ENCODE data around the gene RASD2.

The RASD2 gene

DNA sequence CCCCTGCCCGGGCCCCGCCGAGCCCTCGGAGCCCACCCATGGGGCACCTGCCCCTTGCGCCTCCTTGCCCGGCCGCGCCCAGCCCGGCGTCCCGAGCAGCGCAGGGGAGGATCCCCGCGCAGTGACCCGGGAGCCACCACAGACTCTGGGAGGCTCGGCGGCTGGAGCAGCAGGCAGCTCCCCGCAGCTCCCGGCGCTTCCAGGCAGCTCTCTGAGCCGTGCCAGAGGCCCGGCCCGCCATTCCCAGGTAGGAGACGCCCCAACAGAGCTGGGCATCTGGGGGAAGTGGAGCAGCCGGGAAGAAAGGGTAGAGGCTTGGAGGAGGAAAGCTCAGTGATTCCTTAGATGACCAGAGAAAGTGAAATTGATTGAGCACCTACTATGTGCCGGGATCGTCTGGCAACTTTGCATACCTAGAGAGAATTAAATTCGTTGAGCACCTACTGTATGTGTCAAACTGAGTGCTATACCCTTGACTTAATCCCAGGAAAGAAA, 670 bp downstream of the RASD2 start:
- Histone ChIP-seq H3K4me1 (ENCODE audit: insufficient read depth, low read length) (peaks cover 12% of the 10 kb centered on the region; the same call in 1 of the 2 replicates), H3K9ac (ENCODE audit: low read depth, low read length) (peak overlapping the region; percentile 53; the same call in 1 of the 2 replicates)

DNA sequence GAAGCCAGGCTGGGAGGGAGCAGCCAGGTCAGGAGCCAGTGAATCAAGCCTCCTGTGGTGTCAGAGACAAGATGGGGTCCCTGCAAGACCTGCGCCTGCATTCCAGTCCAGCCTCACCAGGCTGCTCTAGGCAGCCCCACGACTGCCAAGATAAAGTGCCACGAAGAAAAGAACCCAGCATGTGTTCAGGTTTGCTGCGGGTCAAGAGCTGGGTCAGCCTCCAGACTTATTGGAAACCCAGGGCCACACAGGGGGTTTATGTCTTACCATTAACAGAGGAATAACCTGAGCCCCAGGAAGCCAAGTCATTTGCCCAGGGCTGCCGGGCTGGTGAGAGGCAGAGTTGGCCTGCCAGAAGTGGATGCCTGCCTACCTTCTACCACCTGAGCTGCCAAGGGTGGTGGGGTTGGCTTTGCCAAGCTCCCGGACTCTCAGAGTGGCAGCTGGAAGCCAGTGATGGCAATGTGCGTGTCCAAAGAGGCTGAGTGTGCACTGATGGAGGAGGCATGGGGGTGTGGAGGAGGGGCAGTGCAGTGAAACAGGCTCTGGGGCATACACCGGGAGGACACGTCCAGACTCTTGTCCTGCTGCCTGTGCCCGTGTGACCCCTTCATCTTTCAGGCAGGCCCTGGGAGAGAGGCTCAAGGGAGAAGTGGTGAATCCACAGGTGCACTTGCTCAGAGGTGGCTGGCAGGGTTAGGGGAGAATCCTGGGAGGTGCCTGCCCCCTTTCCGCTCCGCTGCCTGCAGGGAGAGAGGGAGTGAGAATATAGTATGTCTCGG, 1.7 kb downstream of the RASD2 start:
- Histone ChIP-seq H3K9ac (ENCODE audit: low read depth, low read length) (peak overlapping the region; percentile 53; the same call in 1 of the 2 replicates), H3K9me3 (ENCODE audit: control insufficient read depth, insufficient read depth, low read length) (no peaks in the 10 kb centered on the region), H3K4me1 (ENCODE audit: insufficient read depth, low read length) (peaks cover 12% of the 10 kb centered on the region; the same call in 1 of the 2 replicates), H3K36me3 (ENCODE audit: insufficient read depth, low read length) (no peaks in the 10 kb centered on the region)

More for the DNA sequence above, 670 bp downstream of the RASD2 start:
- no peaks in the 10 kb centered on the region for H3K36me3 ChIP-seq (ENCODE audit: insufficient read depth, low read length)
- no peaks in the 10 kb centered on the region for H3K9me3 ChIP-seq (ENCODE audit: control insufficient read depth, insufficient read depth, low read length)

DNA sequence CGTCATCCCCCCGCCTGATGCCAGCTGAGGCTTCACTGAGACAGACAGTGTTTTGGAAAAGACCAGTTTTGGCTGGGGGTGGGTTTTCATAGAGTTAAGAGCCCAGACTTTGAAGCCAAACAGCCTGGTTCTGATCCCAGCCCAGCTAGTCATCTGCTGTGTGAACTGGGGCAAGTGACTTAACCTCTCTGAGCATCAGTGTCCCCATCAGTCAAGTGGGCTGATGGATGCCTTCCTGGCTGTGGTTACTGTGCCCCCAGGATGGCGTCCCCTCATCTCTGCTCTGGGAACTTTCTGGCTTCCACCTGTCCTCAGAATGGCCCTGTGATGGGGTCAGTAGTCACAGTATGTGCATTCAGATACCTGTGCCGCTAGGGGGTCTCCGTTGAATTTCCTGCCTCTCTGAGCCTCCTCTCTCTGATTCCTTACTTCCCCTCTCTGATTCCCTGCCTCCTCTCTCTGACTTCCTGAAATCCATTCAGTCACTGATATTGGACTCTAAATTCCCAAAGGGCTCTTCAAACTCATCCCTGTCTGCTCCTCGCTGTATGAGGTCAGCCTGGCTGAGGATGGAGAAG, 2.4 kb downstream of the RASD2 start:
- no peak overlapping the region for H3K9ac ChIP-seq (ENCODE audit: low read depth, low read length)
- H3K36me3 ChIP-seq (ENCODE audit: insufficient read depth, low read length): no peaks in the 10 kb centered on the region
- no peaks in the 10 kb centered on the region for H3K9me3 ChIP-seq (ENCODE audit: control insufficient read depth, insufficient read depth, low read length)
- H3K4me1 ChIP-seq (ENCODE audit: insufficient read depth, low read length): peaks cover 14% of the 10 kb centered on the region; the same call in 1 of the 2 replicates

DNA sequence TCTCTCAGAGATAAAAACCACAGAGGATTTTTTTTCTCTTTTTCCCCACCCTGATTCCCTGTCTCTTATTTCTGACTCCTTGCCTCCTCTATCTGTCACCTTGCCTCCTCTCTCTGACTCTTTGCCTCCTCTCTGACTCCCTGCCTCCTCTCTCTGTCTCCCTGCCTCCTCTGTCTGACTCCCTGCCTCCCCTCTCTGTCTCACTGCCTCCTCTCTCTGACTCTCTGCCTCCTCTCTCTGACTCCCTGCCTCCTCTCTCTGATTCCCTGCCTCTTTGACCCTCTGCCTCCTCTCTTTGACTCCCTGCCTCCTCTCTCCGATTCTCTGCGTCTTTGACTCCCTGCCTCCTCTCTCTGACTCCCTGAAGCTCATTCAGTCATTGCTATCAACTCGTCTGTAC, 3.1 kb downstream of the RASD2 start:
- peaks cover 20% of the 10 kb centered on the region for H3K4me1 ChIP-seq (ENCODE audit: insufficient read depth, low read length)
- no peaks in the 10 kb centered on the region for H3K36me3 ChIP-seq (ENCODE audit: insufficient read depth, low read length)
- H3K9me3 ChIP-seq (ENCODE audit: control insufficient read depth, insufficient read depth, low read length): no peaks in the 10 kb centered on the region
- H3K9ac ChIP-seq (ENCODE audit: low read depth, low read length): no peak overlapping the region

DNA sequence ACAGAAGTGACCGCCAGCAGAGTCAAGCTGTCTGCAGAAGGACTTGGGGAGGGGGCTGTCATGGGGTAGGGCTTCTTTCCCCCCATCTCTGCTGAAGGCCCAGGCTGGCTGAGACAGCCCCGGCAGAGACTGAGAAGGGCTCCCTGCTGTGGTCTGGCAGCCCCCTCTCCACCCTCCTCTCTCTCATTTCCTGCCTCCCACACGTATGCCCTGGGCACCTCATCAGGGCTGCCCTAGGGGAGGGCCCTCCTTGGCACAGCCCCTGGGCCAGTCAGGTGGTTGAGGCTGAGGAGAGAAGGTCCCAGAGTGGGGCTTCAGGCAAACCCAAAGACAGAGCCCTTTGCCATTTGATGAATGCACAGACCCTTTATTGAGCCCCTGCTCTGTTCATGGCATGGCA, 3.6 kb downstream of the RASD2 start:
- H3K36me3 ChIP-seq (ENCODE audit: insufficient read depth, low read length): no peaks in the 10 kb centered on the region
- H3K9ac ChIP-seq (ENCODE audit: low read depth, low read length): no peak overlapping the region
- H3K9me3 ChIP-seq (ENCODE audit: control insufficient read depth, insufficient read depth, low read length): no peaks in the 10 kb centered on the region
- peaks cover 25% of the 10 kb centered on the region for H3K4me1 ChIP-seq (ENCODE audit: insufficient read depth, low read length)

DNA sequence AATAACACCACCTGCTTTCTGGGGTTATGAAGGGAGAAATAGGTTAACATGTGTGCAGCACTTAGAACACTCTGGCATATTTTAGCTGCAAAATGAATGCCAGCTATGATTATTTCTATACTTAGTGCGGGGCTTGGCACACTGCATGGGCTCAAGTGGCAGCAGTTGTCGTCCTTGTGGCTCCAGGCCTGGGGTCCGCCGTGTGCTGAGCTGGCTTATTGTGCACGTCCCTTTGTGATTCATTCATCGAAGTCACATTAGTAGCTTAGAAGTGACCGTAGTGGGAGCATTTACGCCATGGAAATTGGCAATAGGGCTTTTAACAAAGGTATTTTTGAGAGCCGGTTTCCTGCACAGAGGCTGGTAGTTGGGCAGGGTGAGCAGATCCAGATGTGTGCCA, 4.2 kb downstream of the RASD2 start:
- Histone ChIP-seq H3K4me1 (ENCODE audit: insufficient read depth, low read length) (peaks cover 27% of the 10 kb centered on the region), H3K36me3 (ENCODE audit: insufficient read depth, low read length) (no peaks in the 10 kb centered on the region), H3K9ac (ENCODE audit: low read depth, low read length) (no peak overlapping the region), H3K9me3 (ENCODE audit: control insufficient read depth, insufficient read depth, low read length) (no peaks in the 10 kb centered on the region)

DNA sequence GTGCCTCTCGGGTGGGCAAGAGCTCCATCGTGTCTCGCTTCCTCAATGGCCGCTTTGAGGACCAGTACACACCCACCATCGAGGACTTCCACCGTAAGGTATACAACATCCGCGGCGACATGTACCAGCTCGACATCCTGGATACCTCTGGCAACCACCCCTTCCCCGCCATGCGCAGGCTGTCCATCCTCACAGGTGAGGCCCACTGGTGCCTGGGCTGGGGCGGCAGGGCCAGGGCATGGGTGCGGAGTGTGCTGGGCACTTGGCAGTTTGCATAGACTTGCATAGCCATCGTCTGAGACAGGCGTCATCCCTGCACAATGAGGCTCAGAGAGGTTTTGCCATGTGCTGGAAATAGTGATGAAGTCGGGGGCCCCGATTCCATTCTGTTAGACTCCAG, 6.3 kb downstream of the RASD2 start:
- peaks cover 26% of the 10 kb centered on the region for H3K4me1 ChIP-seq (ENCODE audit: insufficient read depth, low read length)
- no peaks in the 10 kb centered on the region for H3K36me3 ChIP-seq (ENCODE audit: insufficient read depth, low read length)
- no peak overlapping the region for H3K9ac ChIP-seq (ENCODE audit: low read depth, low read length)
- no peaks in the 10 kb centered on the region for H3K9me3 ChIP-seq (ENCODE audit: control insufficient read depth, insufficient read depth, low read length)

DNA sequence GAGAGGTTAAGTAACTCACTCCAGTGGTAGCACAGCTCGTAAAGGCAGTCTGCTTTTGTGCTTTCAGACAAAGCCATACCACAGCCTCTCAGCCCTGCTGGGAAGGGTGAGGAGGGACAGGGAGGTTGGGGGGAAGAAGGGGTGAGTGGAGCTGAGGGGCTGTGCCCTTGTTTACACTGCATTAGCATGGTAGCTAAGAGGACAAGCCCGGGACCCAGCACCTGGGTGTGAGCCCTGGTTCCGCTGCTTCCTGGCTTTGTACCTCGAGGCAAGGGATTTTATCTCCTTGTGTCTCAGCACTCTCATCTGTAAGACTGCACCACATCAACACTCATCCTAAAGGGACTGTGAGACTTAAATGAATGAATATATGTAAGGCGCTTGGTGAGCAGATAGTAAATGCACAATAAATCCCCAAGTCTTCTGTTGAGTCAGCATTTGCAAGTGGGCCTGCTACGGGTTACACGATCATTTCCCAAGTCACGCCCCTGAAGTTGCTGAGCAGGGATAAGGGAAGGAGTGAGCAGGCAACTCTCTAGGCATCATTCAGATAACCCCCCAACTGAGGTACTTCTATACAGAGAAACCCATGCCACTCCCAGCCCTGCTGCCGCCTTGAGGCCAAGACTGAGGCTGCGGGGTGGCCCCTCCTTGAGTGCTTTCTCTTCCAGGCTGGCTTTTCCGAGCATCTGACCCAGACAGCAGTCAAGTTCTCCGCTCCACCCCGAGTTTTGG, 7.5 kb downstream of the RASD2 start:
- no peak overlapping the region for H3K9ac ChIP-seq (ENCODE audit: low read depth, low read length)
- H3K9me3 ChIP-seq (ENCODE audit: control insufficient read depth, insufficient read depth, low read length): no peaks in the 10 kb centered on the region
- H3K36me3 ChIP-seq (ENCODE audit: insufficient read depth, low read length): no peaks in the 10 kb centered on the region
- H3K4me1 ChIP-seq (ENCODE audit: insufficient read depth, low read length): peaks cover 26% of the 10 kb centered on the region

DNA sequence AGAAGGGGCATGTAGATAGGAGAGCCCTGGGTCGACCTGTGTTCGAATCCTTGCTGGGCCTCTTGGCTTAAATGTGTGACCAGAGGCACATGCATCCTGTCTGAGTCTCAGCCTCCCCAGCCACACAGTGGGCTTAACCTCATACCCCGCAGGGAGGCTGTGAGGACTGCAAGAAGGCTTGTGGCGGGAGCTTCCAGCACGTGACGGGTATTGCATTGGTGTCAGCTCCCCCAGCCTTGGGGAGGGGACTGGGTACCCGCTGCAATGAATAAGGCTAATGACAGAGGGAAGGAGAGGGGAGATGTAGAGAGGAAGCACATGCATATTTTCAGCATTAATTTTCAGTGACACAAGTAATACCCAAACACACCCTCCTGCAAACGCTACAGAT, 8.1 kb downstream of the RASD2 start:
- H3K36me3 ChIP-seq (ENCODE audit: insufficient read depth, low read length): no peaks in the 10 kb centered on the region
- no peaks in the 10 kb centered on the region for H3K9me3 ChIP-seq (ENCODE audit: control insufficient read depth, insufficient read depth, low read length)
- no peak overlapping the region for H3K9ac ChIP-seq (ENCODE audit: low read depth, low read length)
- peaks cover 26% of the 10 kb centered on the region for H3K4me1 ChIP-seq (ENCODE audit: insufficient read depth, low read length)

DNA sequence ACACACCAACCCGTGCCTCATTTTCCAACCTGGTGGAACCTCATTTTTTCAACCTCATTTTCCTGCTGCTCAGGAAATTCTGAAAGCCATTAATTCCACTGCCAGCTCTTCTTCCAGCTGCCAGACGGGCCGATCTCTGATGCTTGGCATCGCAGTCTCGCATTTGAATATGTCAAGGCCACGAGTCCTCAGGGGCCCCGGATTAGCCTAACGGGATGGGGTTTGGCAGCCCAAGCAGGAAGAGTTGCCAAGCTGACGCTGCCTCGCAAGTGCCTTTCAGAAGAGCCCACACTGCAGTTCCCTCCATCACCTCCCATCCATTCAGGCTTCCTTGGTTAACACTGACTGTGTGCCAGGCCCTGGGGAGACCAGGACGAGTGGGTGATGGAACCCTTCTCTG, 8.7 kb downstream of the RASD2 start:
- H3K4me1 ChIP-seq (ENCODE audit: insufficient read depth, low read length): peaks cover 26% of the 10 kb centered on the region
- no peaks in the 10 kb centered on the region for H3K36me3 ChIP-seq (ENCODE audit: insufficient read depth, low read length)
- H3K9ac ChIP-seq (ENCODE audit: low read depth, low read length): no peak overlapping the region
- no peaks in the 10 kb centered on the region for H3K9me3 ChIP-seq (ENCODE audit: control insufficient read depth, insufficient read depth, low read length)

DNA sequence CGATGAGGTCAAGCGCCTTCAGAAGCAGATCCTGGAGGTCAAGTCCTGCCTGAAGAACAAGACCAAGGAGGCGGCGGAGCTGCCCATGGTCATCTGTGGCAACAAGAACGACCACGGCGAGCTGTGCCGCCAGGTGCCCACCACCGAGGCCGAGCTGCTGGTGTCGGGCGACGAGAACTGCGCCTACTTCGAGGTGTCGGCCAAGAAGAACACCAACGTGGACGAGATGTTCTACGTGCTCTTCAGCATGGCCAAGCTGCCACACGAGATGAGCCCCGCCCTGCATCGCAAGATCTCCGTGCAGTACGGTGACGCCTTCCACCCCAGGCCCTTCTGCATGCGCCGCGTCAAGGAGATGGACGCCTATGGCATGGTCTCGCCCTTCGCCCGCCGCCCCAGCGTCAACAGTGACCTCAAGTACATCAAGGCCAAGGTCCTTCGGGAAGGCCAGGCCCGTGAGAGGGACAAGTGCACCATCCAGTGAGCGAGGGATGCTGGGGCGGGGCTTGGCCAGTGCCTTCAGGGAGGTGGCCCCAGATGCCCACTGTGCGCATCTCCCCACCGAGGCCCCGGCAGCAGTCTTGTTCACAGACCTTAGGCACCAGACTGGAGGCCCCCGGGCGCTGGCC, 11.0 kb downstream of the RASD2 start:
- Histone ChIP-seq H3K36me3 (ENCODE audit: insufficient read depth, low read length) (no peaks in the 10 kb centered on the region), H3K4me1 (ENCODE audit: insufficient read depth, low read length) (peaks cover 32% of the 10 kb centered on the region), H3K9me3 (ENCODE audit: control insufficient read depth, insufficient read depth, low read length) (no peaks in the 10 kb centered on the region), H3K9ac (ENCODE audit: low read depth, low read length) (no peak overlapping the region)

DNA sequence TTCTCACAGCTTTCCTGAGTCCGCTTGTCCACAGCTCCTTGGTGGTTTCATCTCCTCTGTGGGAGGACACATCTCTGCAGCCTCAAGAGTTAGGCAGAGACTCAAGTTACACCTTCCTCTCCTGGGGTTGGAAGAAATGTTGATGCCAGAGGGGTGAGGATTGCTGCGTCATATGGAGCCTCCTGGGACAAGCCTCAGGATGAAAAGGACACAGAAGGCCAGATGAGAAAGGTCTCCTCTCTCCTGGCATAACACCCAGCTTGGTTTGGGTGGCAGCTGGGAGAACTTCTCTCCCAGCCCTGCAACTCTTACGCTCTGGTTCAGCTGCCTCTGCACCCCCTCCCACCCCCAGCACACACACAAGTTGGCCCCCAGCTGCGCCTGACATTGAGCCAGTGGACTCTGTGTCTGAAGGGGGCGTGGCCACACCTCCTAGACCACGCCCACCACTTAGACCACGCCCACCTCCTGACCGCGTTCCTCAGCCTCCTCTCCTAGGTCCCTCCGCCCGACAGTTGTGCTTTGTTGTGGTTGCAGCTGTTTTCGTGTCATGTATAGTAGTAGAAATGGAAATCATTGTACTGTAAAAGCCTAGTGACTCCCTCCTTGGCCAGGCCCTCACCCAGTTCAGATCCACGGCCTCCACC, 11.7 kb downstream of the RASD2 start:
- Histone ChIP-seq H3K4me1 (ENCODE audit: insufficient read depth, low read length) (peaks cover 32% of the 10 kb centered on the region), H3K9me3 (ENCODE audit: control insufficient read depth, insufficient read depth, low read length) (no peaks in the 10 kb centered on the region)

DNA sequence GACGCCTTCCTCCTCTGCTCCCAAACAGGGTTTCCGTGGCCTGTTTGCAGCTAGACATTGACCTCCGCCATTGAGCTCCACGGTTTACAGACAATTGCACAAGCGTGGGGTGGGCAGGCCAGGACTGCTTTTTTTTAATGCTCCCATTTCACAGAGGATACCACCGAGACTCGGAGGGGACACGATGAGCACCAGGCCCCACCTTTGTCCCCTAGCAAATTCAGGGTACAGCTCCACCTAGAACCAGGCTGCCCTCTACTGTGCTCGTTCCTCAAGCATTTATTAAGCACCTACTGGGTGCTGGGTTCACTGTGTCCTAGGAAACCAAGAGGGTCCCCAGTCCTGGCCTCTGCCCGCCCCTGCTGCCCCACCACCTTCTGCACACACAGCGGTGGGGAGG, 12.2 kb downstream of the RASD2 start:
- H3K4me1 ChIP-seq (ENCODE audit: insufficient read depth, low read length): peaks cover 31% of the 10 kb centered on the region
- H3K9me3 ChIP-seq (ENCODE audit: control insufficient read depth, insufficient read depth, low read length): no peaks in the 10 kb centered on the region
- H3K9ac ChIP-seq (ENCODE audit: low read depth, low read length): no peak overlapping the region
- H3K36me3 ChIP-seq (ENCODE audit: insufficient read depth, low read length): no peaks in the 10 kb centered on the region

More for the DNA sequence above, 11.7 kb downstream of the RASD2 start:
- no peak overlapping the region for H3K9ac ChIP-seq (ENCODE audit: low read depth, low read length)
- no peaks in the 10 kb centered on the region for H3K36me3 ChIP-seq (ENCODE audit: insufficient read depth, low read length)

DNA sequence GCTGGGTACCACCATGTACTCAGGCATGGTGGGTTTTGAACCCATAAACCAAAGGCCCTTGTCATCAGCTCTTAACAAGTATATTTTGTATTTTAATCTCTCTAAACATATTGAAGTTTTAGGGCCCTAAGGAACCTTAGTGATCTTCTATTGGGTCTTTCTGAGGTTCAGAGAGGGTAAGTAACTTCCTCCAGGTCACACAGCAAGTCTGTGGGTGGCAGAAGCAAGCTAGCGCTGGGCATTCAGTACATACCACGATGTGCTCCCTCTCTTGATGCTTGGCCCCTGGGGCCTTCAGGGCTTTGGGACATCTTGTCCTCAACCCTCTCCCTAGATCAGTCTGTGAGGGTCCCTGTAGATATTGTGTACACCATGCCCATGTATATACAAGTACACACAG, 12.7 kb downstream of the RASD2 start:
- H3K9me3 ChIP-seq (ENCODE audit: control insufficient read depth, insufficient read depth, low read length): no peaks in the 10 kb centered on the region
- H3K9ac ChIP-seq (ENCODE audit: low read depth, low read length): no peak overlapping the region
- H3K4me1 ChIP-seq (ENCODE audit: insufficient read depth, low read length): peaks cover 26% of the 10 kb centered on the region
- H3K36me3 ChIP-seq (ENCODE audit: insufficient read depth, low read length): no peaks in the 10 kb centered on the region

All from ES-I3 (cell line).